ENCODE data around the gene COPG2.
A peak's percentile ranks its signal among the peaks of the same experiment; 100 is the strongest.

GRCh38 chr7:130668258-130669084 lies at the start of gene COPG2:
- TF ChIP-seq FOXP2 (optimal IDR thresholded peaks at IDR 0.05; ENCODE audit: control extremely low read depth, extremely low read length, insufficient read depth) (no peak), POLR2AphosphoS5 (IDR thresholded peaks at IDR 0.05; ENCODE audit: borderline replicate concordance, low read depth, low read length) (peak; percentile 86)
